H1 (cell line): Measurements from ENCODE around the gene OTOS. TPM values are rescaled to one million over a fixed set of nuclear protein-coding genes. Genes with fewer than 3 reads are reported as not detected.

Experiments used
- SIN3A ChIP-seq, 2 experiments: IDR thresholded peaks in 1 of 2; conservative IDR thresholded peaks in 1 of 2; 2 replicates each; pipeline ENCODE4 v1.6.1; 2011 to 2012; ENCODE audit warnings: low read length in 2 of 2, improper control_type of control experiment in 1 of 2, low read depth in 1 of 2, mild to moderate bottlenecking in 1 of 2
- TAF1 ChIP-seq: IDR thresholded peaks from 2 replicates; pipeline ENCODE4 v1.6.1; 2011; ENCODE audit warnings: mild to moderate bottlenecking, low read depth, low read length
- YY1 ChIP-seq: IDR thresholded peaks from 2 replicates; pipeline ENCODE4 v1.6.1; 2011; ENCODE audit warnings: low read depth, mild to moderate bottlenecking, low read length
- polyA plus RNA-seq, 7 experiments: library from polyadenylated mRNA; depleted of rRNA in 3 of 7; stranded (reverse) in 5 of 7; unstranded in 2 of 7; fragments of >200 nt in 5 of 7; fragments of 200-250 nt in 2 of 7; gene quantifications; 1 replicate in 5 of 7; 2 replicates in 1 of 7; 4 replicates in 1 of 7; pipeline versions ENCODE4 v1.2.1 to v1.2.3, GENCODE V29; 2011 to 2013; ENCODE audit warnings: missing spikeins in 2 of 7, mixed read lengths in 2 of 7
- total RNA-seq: library from RNA; stranded (reverse); fragmentation: NEBNext Ultra II Directional; extraction: Animal tissue kit (Norgen Biotek cat#: 25700); gene quantifications from 2 replicates; pipeline ENCODE4 v1.2.1, GENCODE V29; 2021

Gene OTOS
- total and polyA plus RNA-seq, 2 of the 8 experiments (the other 6 are each of a cell fraction or from before 2014, with no cell fraction given): 0.17 TPM; not detected in 1

DNA sequence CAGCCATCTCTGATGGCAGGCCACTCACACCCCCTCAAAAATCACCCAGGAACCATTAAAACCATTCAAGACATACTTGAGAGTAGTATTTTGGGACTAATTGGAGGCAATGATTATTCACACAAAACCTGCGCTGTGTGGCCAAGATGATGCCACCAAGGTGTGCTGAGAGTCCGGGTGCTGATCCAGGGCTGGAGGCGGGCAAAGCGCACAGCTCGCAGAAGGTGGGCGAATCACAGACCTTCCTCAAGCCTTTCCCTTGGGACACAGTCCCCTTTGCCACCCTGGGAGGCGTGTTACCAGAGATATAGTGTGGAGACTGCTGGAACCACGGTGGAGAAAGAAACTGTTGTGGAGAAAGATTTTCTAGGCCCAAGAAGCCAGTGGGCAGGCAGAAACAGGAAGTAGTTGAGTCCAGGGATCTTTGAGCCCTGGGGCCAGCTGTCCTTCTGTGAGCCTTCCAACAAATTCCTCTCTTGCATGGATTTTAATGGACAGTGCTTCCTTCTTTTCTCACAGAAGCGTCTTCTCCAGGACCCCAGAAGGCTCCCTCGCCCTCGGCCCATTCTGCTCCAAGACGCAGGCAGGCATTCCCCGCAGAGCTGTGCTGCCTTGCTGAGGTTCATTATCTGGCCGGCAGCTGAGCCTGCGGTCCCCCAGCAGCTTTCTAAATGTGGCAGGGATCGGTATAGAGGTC, 12.4 kb downstream of the OTOS start (continued):
- TF ChIP-seq YY1 (no peak), SIN3A (conservative IDR thresholded peaks at IDR 0.05 in 1 of 2, IDR thresholded peaks at IDR 0.05 in 1 of 2; ENCODE audit: low read depth in 1 of 2, low read length in 2 of 2) (no peak), TAF1 (no peak)
